ENCODE results near the gene BPIFB3.

DNA sequence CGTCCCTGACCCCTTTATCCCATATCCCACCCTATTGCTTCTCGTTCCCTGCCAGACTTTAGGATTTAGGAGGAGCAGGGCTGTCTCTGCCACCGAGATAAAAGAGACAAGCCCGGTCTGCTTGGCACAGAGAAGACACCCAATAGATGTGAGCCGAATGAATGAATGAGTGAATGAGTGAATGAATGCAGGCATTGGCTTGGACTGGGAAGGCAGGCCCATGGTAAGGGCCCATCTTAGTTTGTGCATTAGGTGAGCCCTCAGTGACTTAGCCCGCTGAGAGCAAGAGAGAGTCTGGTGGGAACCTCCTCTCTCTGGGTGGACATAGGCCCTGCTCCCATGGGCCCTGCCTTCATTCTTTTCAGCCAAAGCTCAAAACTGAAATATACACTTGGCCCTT lies 23.1 kb upstream of the BPIFB3 start:
- TF ChIP-seq EZH2phosphoT487 (IDR thresholded peaks at IDR 0.05): no peak
- TF ChIP-seq, protein P1, sequence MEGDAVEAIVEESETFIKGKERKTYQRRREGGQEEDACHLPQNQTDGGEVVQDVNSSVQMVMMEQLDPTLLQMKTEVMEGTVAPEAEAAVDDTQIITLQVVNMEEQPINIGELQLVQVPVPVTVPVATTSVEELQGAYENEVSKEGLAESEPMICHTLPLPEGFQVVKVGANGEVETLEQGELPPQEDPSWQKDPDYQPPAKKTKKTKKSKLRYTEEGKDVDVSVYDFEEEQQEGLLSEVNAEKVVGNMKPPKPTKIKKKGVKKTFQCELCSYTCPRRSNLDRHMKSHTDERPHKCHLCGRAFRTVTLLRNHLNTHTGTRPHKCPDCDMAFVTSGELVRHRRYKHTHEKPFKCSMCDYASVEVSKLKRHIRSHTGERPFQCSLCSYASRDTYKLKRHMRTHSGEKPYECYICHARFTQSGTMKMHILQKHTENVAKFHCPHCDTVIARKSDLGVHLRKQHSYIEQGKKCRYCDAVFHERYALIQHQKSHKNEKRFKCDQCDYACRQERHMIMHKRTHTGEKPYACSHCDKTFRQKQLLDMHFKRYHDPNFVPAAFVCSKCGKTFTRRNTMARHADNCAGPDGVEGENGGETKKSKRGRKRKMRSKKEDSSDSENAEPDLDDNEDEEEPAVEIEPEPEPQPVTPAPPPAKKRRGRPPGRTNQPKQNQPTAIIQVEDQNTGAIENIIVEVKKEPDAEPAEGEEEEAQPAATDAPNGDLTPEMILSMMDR (IDR thresholded peaks at IDR 0.05): no peak

All from neural progenitor cell (in vitro differentiated cells).